Esophagus muscularis mucosa (tissue), 4 donors: ENCODE data around the gene HS6ST3. TPM values are rescaled to one million over a fixed set of nuclear protein-coding genes. Genes with fewer than 3 reads are reported as not detected.

Source experiments
- DNase-seq: peaks from one replicate; pipeline ENCODE4 v3.0.0-alpha.2; 2017; ENCODE audit errors: extremely low spot score
- H3K27ac ChIP-seq, 4 donors: fragments of 200-600 bp; sonication (generic); replicated peaks in 1 of 4; 1 replicate in 3 of 4; 2 replicates in 1 of 4; pipeline ENCODE4 v1.5.1; 2016 to 2019; ENCODE audit warnings: mild to moderate bottlenecking in 1 of 4
- H3K27me3 ChIP-seq, 4 donors: fragments of 200-600 bp; sonication (generic); one replicate each; pipeline versions ENCODE4 v1.5.1 to v1.6.0; 2016 to 2019
- H3K36me3 ChIP-seq, 4 donors: fragments of 200-600 bp; sonication (generic); one replicate each; pipeline ENCODE4 v1.5.1; 2016 to 2019
- H3K4me1 ChIP-seq, 4 donors: fragments of 200-600 bp; sonication (generic); one replicate each; pipeline ENCODE4 v1.5.1; 2016 to 2019
- H3K4me3 ChIP-seq, 4 donors: fragments of 200-600 bp; sonication (generic); 1 replicate in 2 of 4; 2 replicates in 2 of 4; pipeline ENCODE4 v1.5.1; 2016 to 2019; ENCODE audit warnings: mild to moderate bottlenecking in 4 of 4, moderate library complexity in 1 of 4
- H3K9me3 ChIP-seq, 4 donors: fragments of 200-600 bp; sonication (generic); 1 replicate in 3 of 4; 2 replicates in 1 of 4; pipeline ENCODE4 v1.5.1; 2016 to 2019
- EP300 ChIP-seq: sonication (generic); formaldehyde crosslinking; IDR thresholded peaks from one replicate; pipeline ENCODE4 v1.6.1; 2017; ENCODE audit warnings: antibody characterized with exemption
- POLR2A ChIP-seq: fragments of 450-650 bp; IDR thresholded peaks from one replicate; pipeline ENCODE4 v1.6.1; 2017; ENCODE audit warnings: antibody characterized with exemption, moderate library complexity, mild to moderate bottlenecking, low read depth
- POLR2AphosphoS5 ChIP-seq, 2 donors: sonication (generic); formaldehyde crosslinking; IDR thresholded peaks; one replicate each; pipeline ENCODE4 v1.6.1; 2017; ENCODE audit warnings: antibody characterized with exemption in 2 of 2
- WGBS: methylation state at CpG from one replicate; pipeline ENCODE4 v1.1.5; 2018; 5-methylcytosine and 5-hydroxymethylcytosine counted together
- intact Hi-C: fragments of 100-400 bp; cut with DNase I; formaldehyde crosslinking; loops from one replicate; pipeline ENCODE4 v1.15.1; 2023
- total RNA-seq, 4 donors: library from RNA; depleted of rRNA; stranded (reverse); fragments of >200 nt; gene quantifications; one replicate each; pipeline versions ENCODE4 v1.1.0 to v1.2.1, GENCODE V29; 2016
- TF ChIP-seq, protein P1 (sequence below), 3 experiments: fragments of 200-600 bp in 2 of 3; fragments of 450-650 bp in 1 of 3; sonication (generic) in 2 of 3; IDR thresholded peaks; one replicate each; pipeline ENCODE4 v1.5.1; 2017 to 2019; ENCODE audit warnings: antibody characterized with exemption in 3 of 3, mild to moderate bottlenecking in 2 of 3, moderate library complexity in 1 of 3

The HS6ST3 gene
- total RNA-seq, 4 donors from 2014 or later = 4.6 to 12.4 (median 7.9) TPM

DNA sequence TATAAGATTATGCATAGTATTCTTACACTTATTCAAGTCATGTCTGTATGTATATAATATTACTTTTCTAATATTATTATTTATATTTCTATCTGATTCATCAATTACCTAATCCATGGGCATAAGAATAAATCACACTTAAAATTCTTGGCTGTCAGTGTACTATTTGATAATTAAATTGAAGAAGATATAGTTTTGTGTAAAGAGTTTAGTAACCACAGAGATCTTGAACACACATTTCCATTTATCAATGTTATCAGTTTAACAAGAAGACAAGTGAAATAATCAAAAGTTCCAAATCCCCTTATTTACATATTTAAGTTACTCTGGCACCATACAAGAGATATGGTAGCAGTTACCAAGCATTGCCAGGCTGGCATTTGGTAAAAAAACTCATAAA lies 659.9 kb downstream of the HS6ST3 start:
- Histone ChIP-seq H3K4me3 (no peak overlapping the region), H3K9me3 (no peaks in the 10 kb centered on the region), H3K27ac (no peak overlapping the region), H3K36me3 (no peaks in the 10 kb centered on the region), H3K27me3 (no peaks in the 10 kb centered on the region), H3K4me1 (no peaks in the 10 kb centered on the region)
- intact Hi-C loops = no loop called here
- TF ChIP-seq POLR2AphosphoS5 (IDR thresholded peaks at IDR 0.05) = no peak
- TF ChIP-seq EP300 = no peak
- TF ChIP-seq POLR2A = no peak
- TF ChIP-seq, protein P1, sequence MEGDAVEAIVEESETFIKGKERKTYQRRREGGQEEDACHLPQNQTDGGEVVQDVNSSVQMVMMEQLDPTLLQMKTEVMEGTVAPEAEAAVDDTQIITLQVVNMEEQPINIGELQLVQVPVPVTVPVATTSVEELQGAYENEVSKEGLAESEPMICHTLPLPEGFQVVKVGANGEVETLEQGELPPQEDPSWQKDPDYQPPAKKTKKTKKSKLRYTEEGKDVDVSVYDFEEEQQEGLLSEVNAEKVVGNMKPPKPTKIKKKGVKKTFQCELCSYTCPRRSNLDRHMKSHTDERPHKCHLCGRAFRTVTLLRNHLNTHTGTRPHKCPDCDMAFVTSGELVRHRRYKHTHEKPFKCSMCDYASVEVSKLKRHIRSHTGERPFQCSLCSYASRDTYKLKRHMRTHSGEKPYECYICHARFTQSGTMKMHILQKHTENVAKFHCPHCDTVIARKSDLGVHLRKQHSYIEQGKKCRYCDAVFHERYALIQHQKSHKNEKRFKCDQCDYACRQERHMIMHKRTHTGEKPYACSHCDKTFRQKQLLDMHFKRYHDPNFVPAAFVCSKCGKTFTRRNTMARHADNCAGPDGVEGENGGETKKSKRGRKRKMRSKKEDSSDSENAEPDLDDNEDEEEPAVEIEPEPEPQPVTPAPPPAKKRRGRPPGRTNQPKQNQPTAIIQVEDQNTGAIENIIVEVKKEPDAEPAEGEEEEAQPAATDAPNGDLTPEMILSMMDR (IDR thresholded peaks at IDR 0.05) = no peak
- no peak for DNase-seq

DNA sequence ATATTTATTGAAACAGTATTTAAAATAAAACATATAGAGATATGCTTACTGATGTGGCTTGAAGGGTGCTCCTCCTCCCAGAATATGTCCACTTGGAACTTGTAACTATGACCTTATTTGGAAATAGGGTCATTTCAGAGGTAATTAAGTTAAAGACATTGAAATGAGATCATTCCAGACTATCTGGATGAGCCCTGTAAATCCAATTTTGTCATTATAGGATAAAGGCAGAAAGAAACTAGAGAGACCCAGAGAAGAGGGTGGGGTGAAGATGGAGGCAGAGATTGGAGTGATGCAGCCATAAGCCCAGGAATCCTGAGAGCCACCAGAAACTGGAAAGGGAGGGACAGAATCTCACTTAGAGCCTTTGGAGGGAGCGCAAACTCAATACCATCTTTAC lies 661.2 kb downstream of the HS6ST3 start:
- WGBS = 88% methylated on average over 1 of the region's 1 CpG
- TF ChIP-seq, protein P1 (IDR thresholded peaks at IDR 0.05) = no peak
- TF ChIP-seq EP300 (no peak), POLR2AphosphoS5 (IDR thresholded peaks at IDR 0.05) (no peak), POLR2A (no peak)
- Histone ChIP-seq H3K4me1 (no peaks in the 10 kb centered on the region), H3K9me3 (peaks cover 0 to 7% (median 0%) of the 10 kb centered on the region in 4 donors), H3K4me3 (no peak overlapping the region), H3K27me3 (no peaks in the 10 kb centered on the region), H3K27ac (no peak overlapping the region), H3K36me3 (no peaks in the 10 kb centered on the region)
- intact Hi-C loops = no loop called here
- DNase-seq = no peak

DNA sequence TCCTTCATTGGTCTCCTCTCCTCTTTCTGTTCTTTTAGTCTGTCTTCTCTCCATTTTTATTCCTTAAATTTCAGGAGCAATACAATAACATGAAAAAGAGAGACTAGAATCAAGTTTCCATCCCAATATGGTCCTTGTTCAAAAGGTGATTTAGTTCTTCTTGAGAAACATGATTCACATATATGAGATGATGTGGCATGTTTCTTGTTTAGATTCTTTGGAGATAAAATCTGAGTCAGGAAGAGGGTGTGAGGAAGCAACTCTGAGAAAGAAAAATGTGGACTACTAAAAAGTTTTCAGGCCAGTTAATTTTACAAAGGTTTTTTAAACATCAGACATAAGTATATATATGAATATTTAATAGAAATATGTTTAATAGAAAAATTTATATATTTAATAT lies 673.0 kb downstream of the HS6ST3 start:
- no peak overlapping the region for H3K4me3 ChIP-seq

DNA sequence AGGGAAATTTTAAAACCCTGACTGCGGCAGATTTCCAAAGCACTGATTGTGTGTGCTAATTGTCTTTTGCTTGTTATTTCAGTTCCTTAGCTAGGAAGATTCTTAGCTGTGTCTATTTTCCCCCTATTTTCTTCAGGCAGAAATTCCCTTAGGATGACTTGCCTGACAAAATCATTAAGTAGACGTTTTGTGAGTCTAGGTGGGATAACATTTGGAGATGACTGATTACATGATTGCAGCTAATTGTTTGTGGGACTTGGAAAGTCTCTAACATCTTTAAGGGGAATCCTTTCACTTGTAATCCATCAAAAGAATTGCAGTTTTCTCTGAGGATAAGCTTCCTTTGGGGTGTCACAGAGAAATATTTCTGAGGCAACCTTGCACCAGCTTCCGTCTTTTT lies 676.4 kb downstream of the HS6ST3 start:
- Histone ChIP-seq H3K9me3 (no peaks in the 10 kb centered on the region), H3K36me3 (no peaks in the 10 kb centered on the region), H3K4me3 (no peak overlapping the region), H3K27me3 (no peaks in the 10 kb centered on the region), H3K27ac (no peak overlapping the region), H3K4me1 (no peaks in the 10 kb centered on the region)
- 57% methylated on average over 3 of the region's 3 CpGs for WGBS
- TF ChIP-seq EP300 = no peak
- TF ChIP-seq, protein P1 (IDR thresholded peaks at IDR 0.05) = no peak
- no peak for TF ChIP-seq POLR2AphosphoS5 (IDR thresholded peaks at IDR 0.05)
- TF ChIP-seq POLR2A = no peak
- DNase-seq = no peak
- intact Hi-C loops = no loop called here

More for the DNA sequence above, 673.0 kb downstream of the HS6ST3 start:
- TF ChIP-seq, protein P1 (IDR thresholded peaks at IDR 0.05) = no peak
- TF ChIP-seq EP300 (no peak), POLR2AphosphoS5 (IDR thresholded peaks at IDR 0.05) (no peak), POLR2A (no peak)
- Histone ChIP-seq H3K9me3 (no peaks in the 10 kb centered on the region), H3K36me3 (no peaks in the 10 kb centered on the region), H3K4me1 (no peaks in the 10 kb centered on the region), H3K27me3 (no peaks in the 10 kb centered on the region), H3K27ac (no peak overlapping the region)
- DNase-seq = no peak
- intact Hi-C loops = no loop called here

DNA sequence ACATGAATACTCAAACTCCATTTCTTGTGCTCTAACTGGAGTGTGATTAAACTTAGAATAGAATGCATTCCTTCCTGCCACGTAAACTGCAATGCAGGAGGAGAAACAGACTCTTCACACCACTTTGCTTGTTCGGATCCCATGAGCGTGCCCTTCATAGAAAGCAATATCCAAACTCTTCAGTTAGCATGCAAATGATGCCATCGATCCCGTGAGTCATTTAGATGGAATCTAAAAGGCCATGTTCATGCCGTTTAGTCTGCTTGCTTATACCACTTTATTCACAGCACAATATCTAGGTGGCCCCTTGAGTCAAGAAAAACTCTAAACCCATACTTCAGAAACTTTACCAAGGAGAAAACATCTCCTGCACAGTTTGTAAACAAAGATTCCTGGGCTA lies 678.6 kb downstream of the HS6ST3 start:
- TF ChIP-seq EP300 (no peak), POLR2AphosphoS5 (IDR thresholded peaks at IDR 0.05) (no peak), POLR2A (no peak)
- TF ChIP-seq, protein P1 (IDR thresholded peaks at IDR 0.05) = no peak
- DNase-seq = no peak
- WGBS = 89% methylated on average over 6 of the region's 6 CpGs
- Histone ChIP-seq H3K4me1 (no peaks in the 10 kb centered on the region), H3K36me3 (no peaks in the 10 kb centered on the region), H3K4me3 (no peak overlapping the region), H3K27me3 (peaks cover 0 to 2% (median 0%) of the 10 kb centered on the region in 4 donors), H3K27ac (no peak overlapping the region), H3K9me3 (no peaks in the 10 kb centered on the region)
- intact Hi-C loops = no loop called here
